WI38 (cell line): Measurements from ENCODE around the gene HS6ST3.

Experiments
- H3K4me3 ChIP-seq: 2 replicates; pipeline ENCODE4 v1.5.1; 2011; ENCODE audit warnings: low read depth, mild to moderate bottlenecking, control low read depth, low read length
- TF ChIP-seq, protein P1 (sequence below): IDR thresholded peaks from 2 replicates; pipeline ENCODE4 v1.5.1; 2012; ENCODE audit warnings: low read depth, mild to moderate bottlenecking, control low read depth, low read length

Gene HS6ST3

DNA sequence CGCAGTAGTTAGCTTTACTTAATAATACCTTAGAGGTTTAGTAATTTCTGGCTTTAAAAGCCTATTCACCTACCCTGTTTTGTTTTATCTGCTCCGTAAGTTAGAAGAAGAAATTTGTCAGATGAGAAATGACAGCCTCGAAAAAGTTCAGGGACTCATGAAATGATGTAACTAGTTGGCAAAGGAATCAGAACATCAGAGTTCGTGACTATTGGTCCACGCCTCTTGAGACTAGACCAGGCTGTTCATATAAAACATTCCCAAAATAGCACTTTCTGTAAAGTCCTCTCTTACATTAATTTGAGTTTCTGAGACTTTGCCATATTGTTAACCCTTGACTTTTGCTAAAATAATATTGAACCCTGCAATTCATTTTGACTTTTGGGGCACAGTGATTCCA is 92.0 kb downstream of the HS6ST3 start:
- H3K4me3 ChIP-seq = no peak overlapping the region
- TF ChIP-seq, protein P1, sequence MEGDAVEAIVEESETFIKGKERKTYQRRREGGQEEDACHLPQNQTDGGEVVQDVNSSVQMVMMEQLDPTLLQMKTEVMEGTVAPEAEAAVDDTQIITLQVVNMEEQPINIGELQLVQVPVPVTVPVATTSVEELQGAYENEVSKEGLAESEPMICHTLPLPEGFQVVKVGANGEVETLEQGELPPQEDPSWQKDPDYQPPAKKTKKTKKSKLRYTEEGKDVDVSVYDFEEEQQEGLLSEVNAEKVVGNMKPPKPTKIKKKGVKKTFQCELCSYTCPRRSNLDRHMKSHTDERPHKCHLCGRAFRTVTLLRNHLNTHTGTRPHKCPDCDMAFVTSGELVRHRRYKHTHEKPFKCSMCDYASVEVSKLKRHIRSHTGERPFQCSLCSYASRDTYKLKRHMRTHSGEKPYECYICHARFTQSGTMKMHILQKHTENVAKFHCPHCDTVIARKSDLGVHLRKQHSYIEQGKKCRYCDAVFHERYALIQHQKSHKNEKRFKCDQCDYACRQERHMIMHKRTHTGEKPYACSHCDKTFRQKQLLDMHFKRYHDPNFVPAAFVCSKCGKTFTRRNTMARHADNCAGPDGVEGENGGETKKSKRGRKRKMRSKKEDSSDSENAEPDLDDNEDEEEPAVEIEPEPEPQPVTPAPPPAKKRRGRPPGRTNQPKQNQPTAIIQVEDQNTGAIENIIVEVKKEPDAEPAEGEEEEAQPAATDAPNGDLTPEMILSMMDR = no peak

DNA sequence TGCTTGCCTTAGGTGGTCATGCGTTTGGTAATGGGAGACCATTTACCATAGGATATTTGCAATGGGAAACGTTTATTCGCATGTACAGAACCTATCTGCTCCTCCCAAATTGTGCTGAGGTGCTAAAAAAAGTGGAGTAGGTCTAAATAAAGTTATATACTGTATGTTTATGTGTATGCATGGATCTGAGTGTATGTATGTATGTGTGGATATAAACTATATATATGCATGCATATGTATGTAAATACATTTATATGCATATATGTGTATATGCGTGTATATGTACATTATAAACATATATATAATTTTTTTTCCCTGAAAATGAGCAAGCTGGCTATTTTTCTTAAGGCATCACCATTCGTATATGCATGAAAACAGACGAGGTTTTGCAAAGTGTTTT is 95.9 kb downstream of the HS6ST3 start:
- no peak overlapping the region for H3K4me3 ChIP-seq
- TF ChIP-seq, protein P1 = no peak

DNA sequence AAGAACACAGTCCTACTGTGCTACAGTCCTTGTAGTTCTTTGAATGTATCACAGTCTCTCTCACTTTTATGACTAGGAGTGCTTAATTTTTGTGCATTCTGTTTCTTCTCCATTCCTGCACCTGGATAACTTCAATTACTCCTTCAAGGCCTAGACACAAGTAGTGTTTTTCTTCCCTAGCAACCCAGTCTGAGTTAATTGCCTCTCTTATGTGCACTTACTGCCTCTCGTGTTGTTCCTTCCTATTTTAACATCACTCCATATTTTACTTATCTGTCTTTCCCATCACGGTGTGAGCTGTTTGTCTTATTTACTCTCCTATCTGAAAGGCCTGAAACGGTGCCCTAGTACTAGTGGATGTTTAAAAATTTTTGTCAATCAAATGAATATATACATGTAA is 101.5 kb downstream of the HS6ST3 start:
- TF ChIP-seq, protein P1 = no peak
- H3K4me3 ChIP-seq = no peak overlapping the region

DNA sequence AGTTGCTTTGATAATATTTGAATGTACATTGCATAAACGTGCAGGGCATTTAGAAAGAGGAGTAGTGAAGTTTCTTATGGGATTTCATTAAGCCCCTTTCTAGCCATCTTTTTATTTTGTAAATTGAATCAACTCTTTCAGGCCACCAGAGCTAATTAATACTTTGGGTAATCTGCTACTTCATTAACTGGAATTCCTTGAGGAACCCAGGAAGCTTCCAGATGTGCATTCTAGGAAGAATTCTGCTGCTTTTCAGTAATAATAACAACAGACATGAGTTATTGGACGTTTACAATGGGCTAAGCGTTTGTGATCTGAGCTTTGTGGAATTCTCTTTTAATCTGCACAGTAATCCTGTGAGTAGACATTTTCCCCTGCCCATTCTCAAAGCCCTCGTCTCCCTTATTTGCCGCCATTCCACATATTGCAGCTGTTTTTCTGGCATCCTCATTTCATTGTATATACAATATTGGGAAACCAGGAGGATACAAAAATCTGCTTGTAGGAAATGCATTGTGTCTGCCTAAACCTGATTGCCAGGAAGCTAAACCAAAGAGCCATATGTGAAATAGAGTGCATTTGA is 103.9 kb downstream of the HS6ST3 start:
- H3K4me3 ChIP-seq = no peak overlapping the region
- TF ChIP-seq, protein P1 = no peak

DNA sequence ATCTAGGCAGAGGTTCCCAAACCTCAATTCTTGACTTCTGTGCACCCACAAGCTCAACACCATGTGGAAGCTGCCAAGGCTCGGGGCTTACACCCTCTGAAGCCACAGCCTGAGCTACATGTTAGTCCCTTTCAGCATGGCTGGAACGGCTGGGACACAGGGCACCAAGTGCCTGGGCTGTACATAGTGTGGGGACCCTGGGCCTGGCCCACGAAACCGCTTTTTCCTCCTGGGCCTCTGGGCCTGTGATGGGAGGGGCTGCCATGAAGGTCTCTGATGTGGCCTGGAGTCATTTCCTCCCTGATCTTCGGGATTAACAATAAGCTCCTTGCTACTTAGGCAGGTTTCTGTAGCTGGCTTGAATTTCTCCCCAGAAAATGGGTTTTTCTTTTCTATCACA is 108.1 kb downstream of the HS6ST3 start:
- TF ChIP-seq, protein P1 = no peak
- H3K4me3 ChIP-seq = no peak overlapping the region

DNA sequence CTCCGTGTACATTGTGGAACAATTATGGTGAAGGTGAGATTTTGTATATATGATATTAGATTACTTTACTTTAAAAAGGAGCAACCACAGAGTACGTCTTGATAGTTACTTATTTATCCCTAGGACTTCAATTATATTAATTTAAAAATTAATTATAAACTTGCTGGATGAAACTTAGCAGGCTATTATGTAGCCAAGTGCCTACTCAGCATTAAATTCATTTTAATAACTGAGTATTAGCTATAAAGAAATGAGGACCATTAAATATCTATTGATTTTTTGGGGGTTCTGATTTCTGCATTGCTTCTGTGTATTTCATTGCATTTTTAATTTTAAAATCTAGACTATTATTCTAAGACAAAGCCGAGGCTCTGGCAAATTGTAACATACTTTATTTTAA is 109.4 kb downstream of the HS6ST3 start:
- no peak overlapping the region for H3K4me3 ChIP-seq
- TF ChIP-seq, protein P1 = no peak

DNA sequence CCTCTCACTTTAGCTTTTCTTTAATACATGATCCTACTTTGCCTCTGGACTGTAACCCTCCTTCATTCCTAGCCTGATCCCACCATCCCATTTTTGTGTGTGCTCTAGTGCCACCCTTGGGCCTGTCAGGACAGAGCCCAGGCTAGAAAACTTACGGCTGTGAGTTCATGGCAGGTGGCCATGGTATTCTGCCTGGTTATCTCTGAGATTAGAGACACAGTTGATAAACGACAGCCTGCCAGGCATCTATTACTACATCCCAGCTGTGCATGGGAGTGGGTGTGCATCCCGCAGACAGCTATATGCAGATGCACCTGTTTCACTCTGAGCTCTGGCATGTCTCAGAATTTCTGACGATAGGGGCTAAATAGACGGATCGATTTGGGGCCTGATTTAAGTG is 110.9 kb downstream of the HS6ST3 start:
- TF ChIP-seq, protein P1 = no peak
- no peak overlapping the region for H3K4me3 ChIP-seq
